Upper lobe of right lung (tissue), 1 donor: ENCODE results near the gene CEP295NL. TPM values are rescaled to one million over a fixed set of nuclear protein-coding genes. Genes with fewer than 3 reads are reported as not detected.
"Not testable (repeated sequence)": the region's sequence is repeated elsewhere in the genome, so short reads cannot be mapped to it uniquely, and the experiment has no call there.

ENCODE experiments used
- ATAC-seq: fragments of 200-7000 bp; cut with Tn5 transposase; one replicate; pipeline ENCODE4 v1.9.1; 2020; ENCODE audit warnings: mild to moderate bottlenecking, moderate library complexity
- DNase-seq: peaks from one replicate; pipeline ENCODE4 v3.0.0-alpha.2; 2020
- H3K27ac ChIP-seq: fragments of 200-600 bp; one replicate; pipeline ENCODE4 v1.8.0; 2022
- H3K27me3 ChIP-seq: fragments of 200-600 bp; one replicate; pipeline ENCODE4 v1.8.0; 2022; ENCODE audit warnings: mild to moderate bottlenecking
- H3K36me3 ChIP-seq: fragments of 200-600 bp; one replicate; pipeline ENCODE4 v1.8.0; 2022
- H3K4me1 ChIP-seq: fragments of 200-600 bp; one replicate; pipeline ENCODE4 v1.8.0; 2022
- H3K4me3 ChIP-seq: fragments of 200-600 bp; one replicate; pipeline ENCODE4 v1.8.0; 2022; ENCODE audit warnings: mild to moderate bottlenecking
- H3K9me3 ChIP-seq: fragments of 200-600 bp; one replicate; pipeline ENCODE4 v1.8.0; 2022
- intact Hi-C: fragments of 100-400 bp; cut with DNase I; formaldehyde crosslinking; loops from one replicate; pipeline ENCODE4 v1.11.0; 2022
- total RNA-seq: library from RNA; stranded (reverse); fragmentation: NEBNext Ultra II Directional; extraction: Animal tissue kit (Norgen Biotek cat#: 25700); gene quantifications from one replicate; pipeline ENCODE4 v1.2.1, GENCODE V29; 2021
- TF ChIP-seq, protein P1 (sequence below): fragments of 200-600 bp; IDR thresholded peaks from one replicate; pipeline ENCODE4 v1.8.0; 2022; ENCODE audit warnings: antibody characterized with exemption
- donor health status: DM: no; HTN: yes; CAD: no; lungs with severe emphysema.

Gene CEP295NL
- total RNA-seq, 1 donor from 2014 or later, result 4.2 TPM

DNA sequence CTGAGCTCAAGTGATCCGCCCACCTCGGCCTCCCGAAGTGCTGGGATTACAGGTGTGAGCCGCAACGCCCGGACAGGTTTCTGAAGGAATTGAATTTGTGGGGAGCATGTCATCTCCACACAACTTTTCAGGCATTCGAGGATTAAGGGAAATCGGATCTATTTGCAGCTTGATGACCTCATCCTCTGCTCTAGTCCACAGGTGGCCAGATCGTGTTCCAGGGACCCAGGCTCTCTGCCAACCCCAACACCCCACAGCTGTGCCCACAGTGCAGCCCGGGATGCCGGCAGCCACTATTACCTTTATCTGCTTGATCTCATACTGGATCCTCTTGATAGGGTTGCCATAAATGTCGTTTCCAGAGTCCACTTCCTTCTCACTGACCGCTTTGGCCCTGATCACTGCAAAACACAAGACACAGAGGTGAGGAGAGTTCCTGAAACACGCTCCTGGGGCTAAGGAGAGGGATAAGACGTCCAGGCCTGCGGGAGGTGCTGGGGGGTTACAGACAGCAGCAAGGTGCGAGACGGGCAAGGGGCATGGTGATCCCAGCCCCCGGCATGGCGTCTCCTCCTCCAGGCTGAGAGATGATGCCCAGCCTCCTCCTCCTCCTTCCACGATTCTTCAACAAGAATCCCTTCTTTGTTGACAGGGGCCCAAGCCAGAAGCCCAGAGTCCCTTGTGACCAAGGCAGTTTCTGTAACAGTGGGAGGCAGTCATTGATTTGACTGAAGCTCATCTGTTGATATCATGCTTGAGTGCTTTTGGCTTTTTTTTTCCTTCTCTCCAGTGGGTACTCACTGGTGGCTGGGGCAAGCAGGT is 29.3 kb downstream of the CEP295NL start:
- H3K4me1 ChIP-seq, result peaks cover 6% of the 10 kb centered on the region
- H3K36me3 ChIP-seq, result peaks cover 40% of the 10 kb centered on the region
- intact Hi-C loops, result no loop called here
- DNase-seq (no peak), ATAC-seq (no peak)
- no peaks in the 10 kb centered on the region for H3K9me3 ChIP-seq
- no peaks in the 10 kb centered on the region for H3K27me3 ChIP-seq
- H3K27ac ChIP-seq, result no peak overlapping the region
- TF ChIP-seq, protein P1, sequence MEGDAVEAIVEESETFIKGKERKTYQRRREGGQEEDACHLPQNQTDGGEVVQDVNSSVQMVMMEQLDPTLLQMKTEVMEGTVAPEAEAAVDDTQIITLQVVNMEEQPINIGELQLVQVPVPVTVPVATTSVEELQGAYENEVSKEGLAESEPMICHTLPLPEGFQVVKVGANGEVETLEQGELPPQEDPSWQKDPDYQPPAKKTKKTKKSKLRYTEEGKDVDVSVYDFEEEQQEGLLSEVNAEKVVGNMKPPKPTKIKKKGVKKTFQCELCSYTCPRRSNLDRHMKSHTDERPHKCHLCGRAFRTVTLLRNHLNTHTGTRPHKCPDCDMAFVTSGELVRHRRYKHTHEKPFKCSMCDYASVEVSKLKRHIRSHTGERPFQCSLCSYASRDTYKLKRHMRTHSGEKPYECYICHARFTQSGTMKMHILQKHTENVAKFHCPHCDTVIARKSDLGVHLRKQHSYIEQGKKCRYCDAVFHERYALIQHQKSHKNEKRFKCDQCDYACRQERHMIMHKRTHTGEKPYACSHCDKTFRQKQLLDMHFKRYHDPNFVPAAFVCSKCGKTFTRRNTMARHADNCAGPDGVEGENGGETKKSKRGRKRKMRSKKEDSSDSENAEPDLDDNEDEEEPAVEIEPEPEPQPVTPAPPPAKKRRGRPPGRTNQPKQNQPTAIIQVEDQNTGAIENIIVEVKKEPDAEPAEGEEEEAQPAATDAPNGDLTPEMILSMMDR, result no peak
- H3K4me3 ChIP-seq, result no peak overlapping the region

DNA sequence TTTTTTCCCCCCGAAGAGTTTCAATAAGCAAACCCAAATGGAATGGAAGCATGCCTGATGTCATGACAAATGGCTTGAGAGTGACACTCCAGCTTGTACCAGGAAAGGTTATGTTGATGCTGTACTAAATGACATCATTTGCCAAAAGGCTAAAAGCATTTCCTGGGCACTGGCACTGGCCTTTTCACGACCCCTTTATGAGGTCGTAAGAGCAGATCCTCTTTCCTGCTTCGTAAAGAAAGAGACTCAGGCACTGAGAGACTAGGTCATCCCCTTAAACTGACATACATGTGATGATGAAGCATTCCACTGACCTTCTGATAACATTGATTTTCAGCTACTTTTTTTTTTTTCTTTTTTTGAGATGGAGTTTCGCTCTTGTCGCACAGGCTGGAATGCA is 30.5 kb downstream of the CEP295NL start:
- H3K27me3 ChIP-seq, result no peaks in the 10 kb centered on the region
- DNase-seq (no peak), ATAC-seq (no peak)
- peaks cover 6% of the 10 kb centered on the region for H3K4me1 ChIP-seq
- peaks cover 44% of the 10 kb centered on the region for H3K36me3 ChIP-seq
- intact Hi-C loops, result no loop called here
- no peaks in the 10 kb centered on the region for H3K9me3 ChIP-seq
- no peak overlapping the region for H3K27ac ChIP-seq
- H3K4me3 ChIP-seq, result no peak overlapping the region
- TF ChIP-seq, protein P1, result no peak

DNA sequence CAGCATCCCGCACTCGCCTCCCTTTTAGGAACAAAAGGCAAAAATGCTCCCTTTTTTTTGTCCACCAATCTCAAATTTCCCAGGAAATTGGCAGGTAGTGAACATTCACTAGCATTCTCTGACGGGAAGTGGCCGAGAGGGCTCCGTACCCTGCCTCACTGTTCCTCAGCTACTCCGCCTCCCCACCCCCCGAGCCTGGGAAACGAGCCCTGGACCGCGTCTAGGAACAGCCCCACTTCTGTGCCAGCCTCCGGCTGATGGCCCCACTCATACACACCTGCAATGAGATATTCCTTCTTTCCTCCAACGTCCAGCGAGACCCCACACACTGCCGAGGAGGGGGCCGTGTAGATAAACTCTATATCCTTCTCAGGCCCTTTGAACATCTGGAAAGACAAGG is 32.4 kb downstream of the CEP295NL start:
- no peak for DNase-seq
- Histone ChIP-seq H3K4me1 (peaks cover 10% of the 10 kb centered on the region), H3K4me3 (no peak overlapping the region), H3K27ac (no peak overlapping the region), H3K36me3 (peaks cover 44% of the 10 kb centered on the region), H3K27me3 (no peaks in the 10 kb centered on the region), H3K9me3 (no peaks in the 10 kb centered on the region)
- no peak for ATAC-seq
- TF ChIP-seq, protein P1, result no peak
- intact Hi-C loops, result no loop called here

DNA sequence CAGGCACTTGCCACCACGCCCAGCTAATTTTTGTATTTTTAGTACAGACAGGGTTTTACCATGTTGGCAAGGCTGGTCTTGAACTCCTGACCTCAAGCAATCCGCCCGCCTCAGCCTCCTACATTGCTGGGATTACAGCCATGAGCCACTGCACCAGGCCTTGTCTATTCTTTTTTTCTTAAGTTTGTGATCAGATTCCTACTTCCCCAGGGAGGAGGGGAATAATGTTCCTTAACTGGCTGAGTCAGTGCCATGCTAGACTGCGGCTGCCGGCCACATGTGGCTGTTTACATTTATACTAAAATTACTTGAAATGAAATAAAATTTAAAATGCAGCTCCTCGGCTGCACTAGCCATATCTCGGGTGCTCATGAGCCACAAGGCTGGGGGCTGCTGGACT is 34.6 kb downstream of the CEP295NL start:
- Histone ChIP-seq H3K36me3 (peaks cover 48% of the 10 kb centered on the region), H3K9me3 (no peaks in the 10 kb centered on the region), H3K4me1 (peaks cover 4% of the 10 kb centered on the region), H3K27me3 (no peaks in the 10 kb centered on the region), H3K4me3 (no peak overlapping the region), H3K27ac (no peak overlapping the region)
- DNase-seq (no peak), ATAC-seq (no peak)
- TF ChIP-seq, protein P1, result no peak
- intact Hi-C loops, result no loop called here

DNA sequence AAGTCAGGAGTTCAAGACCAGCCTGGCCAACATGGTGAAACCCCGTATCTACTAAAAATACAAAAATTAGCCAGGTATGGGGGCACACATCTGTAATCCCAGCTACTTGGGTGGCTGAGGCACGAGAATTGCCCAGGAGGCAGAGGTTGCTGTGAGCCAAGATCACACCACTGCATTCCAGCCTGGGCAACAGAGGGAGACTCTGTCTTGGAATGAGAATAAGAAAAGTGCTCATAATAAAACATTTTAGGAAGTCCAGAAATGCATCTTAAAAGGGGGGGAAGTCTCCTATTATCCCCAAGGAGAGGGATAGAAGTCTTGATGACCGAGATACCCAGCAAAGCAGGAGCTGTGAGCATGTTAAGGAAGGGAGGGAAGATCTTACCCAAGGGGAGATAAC is 36.0 kb downstream of the CEP295NL start:
- H3K4me1 ChIP-seq, H3K4me3 ChIP-seq, H3K27me3 ChIP-seq, intact Hi-C loops, H3K27ac ChIP-seq, H3K9me3 ChIP-seq, ATAC-seq, DNase-seq: not testable (repeated sequence)
- H3K36me3 ChIP-seq, result peaks cover 41% of the 10 kb centered on the region

DNA sequence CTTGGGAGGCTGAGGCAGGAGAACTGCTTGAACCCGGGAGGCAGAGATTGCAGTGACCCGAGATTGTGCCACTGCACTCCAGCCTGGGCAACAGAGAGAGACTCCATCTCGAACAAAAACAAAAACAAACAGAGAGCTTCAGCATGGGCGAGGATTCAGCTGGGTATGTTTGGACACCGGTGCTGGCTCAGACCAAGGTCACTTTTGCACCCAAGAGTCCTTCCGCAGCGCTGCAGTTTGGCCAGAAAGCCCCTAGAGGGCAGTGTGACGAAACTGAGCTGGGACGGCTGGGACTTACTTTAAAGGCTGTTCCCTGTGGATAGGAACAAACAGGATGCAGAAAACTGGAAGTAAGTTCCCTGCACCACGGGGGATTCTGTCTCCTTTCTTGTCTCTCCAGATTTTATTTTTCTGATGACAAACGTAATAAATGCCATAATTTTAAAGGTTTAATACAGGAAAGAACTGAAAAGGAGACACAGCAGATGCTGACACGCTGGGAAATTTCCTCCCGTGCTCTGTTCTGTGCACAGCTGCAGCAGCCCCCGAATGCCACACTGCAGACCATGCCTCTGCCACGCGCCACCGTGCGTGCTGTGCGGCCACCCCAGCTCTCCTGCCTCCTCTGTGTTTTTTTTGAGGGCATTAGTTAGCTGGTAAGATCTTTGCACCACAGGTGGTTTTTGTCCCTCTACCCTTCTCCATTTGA is 37.2 kb downstream of the CEP295NL start:
- Histone ChIP-seq H3K4me3 (no peak overlapping the region), H3K27ac (no peak overlapping the region), H3K36me3 (peaks cover 31% of the 10 kb centered on the region), H3K9me3 (no peaks in the 10 kb centered on the region), H3K4me1 (peaks cover 13% of the 10 kb centered on the region), H3K27me3 (no peaks in the 10 kb centered on the region)
- ATAC-seq (peak; percentile 91), DNase-seq (peak; percentile 84)
- TF ChIP-seq, protein P1, result peak; percentile 94
- intact Hi-C loops, result no loop called here
